ENCODE results near the gene PARD3B. TPM values are rescaled to one million over a fixed set of nuclear protein-coding genes. Genes with fewer than 3 reads are reported as not detected.
A peak's percentile ranks its signal among the peaks of the same experiment; 100 is the strongest.

The PARD3B gene
- total and polyA plus RNA-seq, 2 donors from 2014 or later, result 5.3 to 29.6 TPM

DNA sequence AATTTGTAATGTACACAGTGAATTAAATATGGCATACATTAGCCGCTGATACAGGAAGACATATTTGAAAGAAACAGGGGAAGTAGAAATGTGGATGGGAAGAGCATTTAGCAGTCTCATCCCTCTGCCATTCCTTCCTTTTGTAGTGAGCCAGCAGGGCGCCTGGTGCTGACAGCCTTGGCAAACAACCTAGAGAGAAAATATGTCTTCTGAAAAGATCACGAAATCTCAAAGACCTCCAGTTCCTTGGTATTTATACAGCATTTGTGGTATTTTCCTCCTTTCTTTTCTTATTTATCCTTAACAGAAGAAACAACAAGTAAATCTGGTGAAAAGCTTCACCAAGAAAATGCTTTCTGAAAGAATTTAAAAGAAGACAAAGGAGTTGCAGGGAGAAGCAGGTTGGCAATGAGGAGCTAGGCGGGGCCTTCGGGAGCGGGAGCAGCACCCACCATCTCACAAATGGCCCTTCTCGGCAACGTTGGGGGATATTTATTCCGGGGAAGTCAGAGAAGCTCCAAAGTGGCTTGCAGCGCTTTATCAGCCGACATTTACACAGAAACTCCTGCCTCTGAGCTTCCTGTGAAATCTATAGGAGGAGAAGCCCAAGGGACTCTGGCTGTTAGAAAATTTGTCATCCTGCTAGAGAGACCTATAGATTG is 731.0 kb downstream of the PARD3B start:
- FAIRE-seq, result no peak
- Histone ChIP-seq H3K9ac (ENCODE audit: low read length in 3 of 3) (no peak overlapping the region), H3K9me3 (ENCODE audit: control insufficient read depth in 2 of 3, insufficient read depth in 1 of 3, low read length in 3 of 3) (no peaks in the 10 kb centered on the region), H3K4me1 (ENCODE audit: control insufficient read depth in 2 of 3, insufficient read depth in 2 of 3, low read depth in 1 of 3, low read length in 3 of 3) (no peaks in the 10 kb centered on the region), H3K4me3 (ENCODE audit: low read length in 3 of 3) (no peak overlapping the region), H3K36me3 (ENCODE audit: control insufficient read depth in 2 of 3, insufficient read depth in 3 of 3, low read length in 3 of 3) (no peaks in the 10 kb centered on the region), H3K27me3 (ENCODE audit: control insufficient read depth, insufficient read depth, low read length) (no peaks in the 10 kb centered on the region), H3K27ac (ENCODE audit: low read depth in 2 of 2, low read length in 2 of 2) (no peak overlapping the region)
- DNase-seq, result no peak
- TF ChIP-seq, protein P1, sequence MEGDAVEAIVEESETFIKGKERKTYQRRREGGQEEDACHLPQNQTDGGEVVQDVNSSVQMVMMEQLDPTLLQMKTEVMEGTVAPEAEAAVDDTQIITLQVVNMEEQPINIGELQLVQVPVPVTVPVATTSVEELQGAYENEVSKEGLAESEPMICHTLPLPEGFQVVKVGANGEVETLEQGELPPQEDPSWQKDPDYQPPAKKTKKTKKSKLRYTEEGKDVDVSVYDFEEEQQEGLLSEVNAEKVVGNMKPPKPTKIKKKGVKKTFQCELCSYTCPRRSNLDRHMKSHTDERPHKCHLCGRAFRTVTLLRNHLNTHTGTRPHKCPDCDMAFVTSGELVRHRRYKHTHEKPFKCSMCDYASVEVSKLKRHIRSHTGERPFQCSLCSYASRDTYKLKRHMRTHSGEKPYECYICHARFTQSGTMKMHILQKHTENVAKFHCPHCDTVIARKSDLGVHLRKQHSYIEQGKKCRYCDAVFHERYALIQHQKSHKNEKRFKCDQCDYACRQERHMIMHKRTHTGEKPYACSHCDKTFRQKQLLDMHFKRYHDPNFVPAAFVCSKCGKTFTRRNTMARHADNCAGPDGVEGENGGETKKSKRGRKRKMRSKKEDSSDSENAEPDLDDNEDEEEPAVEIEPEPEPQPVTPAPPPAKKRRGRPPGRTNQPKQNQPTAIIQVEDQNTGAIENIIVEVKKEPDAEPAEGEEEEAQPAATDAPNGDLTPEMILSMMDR (IDR thresholded peaks at IDR 0.05; ENCODE audit: borderline replicate concordance, extremely low read depth, insufficient read depth), result no peak
- intact Hi-C loops (cut with DNase I), result no loop called here

DNA sequence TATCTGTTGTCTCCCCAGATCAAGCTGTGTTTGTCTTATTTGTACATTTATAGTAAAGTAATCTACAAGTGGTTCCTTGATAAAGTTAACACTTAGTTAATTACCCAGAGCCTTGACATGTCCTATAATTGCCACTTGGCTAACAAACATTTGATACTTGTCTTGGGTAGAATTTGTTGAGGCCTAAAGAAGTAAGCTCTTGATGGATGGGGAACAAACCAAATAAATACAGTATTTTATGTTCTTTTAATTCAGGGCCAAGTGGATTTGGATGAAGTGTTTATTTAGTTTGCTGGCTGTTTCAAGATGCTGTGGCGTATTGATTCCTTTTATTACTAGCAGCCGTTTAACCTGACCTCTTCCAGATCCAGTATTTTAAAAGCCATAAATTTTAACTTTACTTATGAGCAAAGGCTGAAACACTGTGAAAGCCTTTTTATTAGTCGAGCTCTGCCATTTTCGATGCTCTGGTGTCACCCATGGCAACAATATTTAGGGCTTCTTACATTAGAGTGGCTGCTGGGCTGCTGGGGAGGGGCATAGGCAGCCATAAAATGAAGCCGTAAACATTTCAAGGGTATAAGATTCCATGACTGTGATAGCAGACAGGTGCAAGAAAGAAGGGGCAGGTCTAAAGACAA is 735.4 kb downstream of the PARD3B start:
- no peak overlapping the region for H3K9ac ChIP-seq (ENCODE audit: low read length in 3 of 3)
- intact Hi-C loops (cut with DNase I), result no loop called here
- no peak for FAIRE-seq
- no peaks in the 10 kb centered on the region for H3K9me3 ChIP-seq (ENCODE audit: control insufficient read depth in 2 of 3, insufficient read depth in 1 of 3, low read length in 3 of 3)
- no peaks in the 10 kb centered on the region for H3K36me3 ChIP-seq (ENCODE audit: control insufficient read depth in 2 of 3, insufficient read depth in 3 of 3, low read length in 3 of 3)
- TF ChIP-seq, protein P1 (IDR thresholded peaks at IDR 0.05; ENCODE audit: borderline replicate concordance, extremely low read depth, insufficient read depth), result no peak
- H3K4me1 ChIP-seq (ENCODE audit: control insufficient read depth in 2 of 3, insufficient read depth in 2 of 3, low read depth in 1 of 3, low read length in 3 of 3), result no peaks in the 10 kb centered on the region
- H3K27me3 ChIP-seq (ENCODE audit: control insufficient read depth, insufficient read depth, low read length), result no peaks in the 10 kb centered on the region
- DNase-seq, result peak in 3 of 5 donors; percentile 31 to 72 (median 62)
- no peak overlapping the region for H3K27ac ChIP-seq (ENCODE audit: low read depth in 2 of 2, low read length in 2 of 2)
- no peak overlapping the region for H3K4me3 ChIP-seq (ENCODE audit: low read length in 3 of 3)

DNA sequence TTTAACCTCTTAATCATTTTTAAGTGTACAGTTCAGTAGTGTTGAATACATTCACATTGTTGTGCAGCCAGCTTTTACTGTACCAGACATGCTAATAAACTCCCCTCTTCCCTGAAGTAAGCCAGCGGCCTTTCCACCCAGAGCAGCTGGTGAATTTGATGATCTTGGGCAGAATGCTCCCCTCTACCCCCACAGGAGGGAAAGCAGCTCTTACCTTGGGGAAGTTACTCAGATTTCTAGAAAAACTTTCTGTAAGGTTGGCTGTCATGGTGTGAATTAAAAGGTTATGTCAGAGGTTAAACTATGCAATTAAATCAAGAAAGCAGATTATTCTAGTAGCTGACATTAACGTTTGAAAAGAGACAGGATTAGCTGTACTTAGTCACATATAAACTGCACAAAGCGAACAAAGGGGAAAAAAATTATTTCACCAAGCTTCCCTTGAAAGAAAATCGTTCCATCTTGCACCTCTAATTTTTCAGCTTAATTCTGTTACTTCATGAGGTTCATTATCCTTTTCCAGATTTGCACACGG is 738.5 kb downstream of the PARD3B start:
- intact Hi-C loops (cut with DNase I), result no loop called here
- FAIRE-seq (no peak), DNase-seq (peak in 4 of 5 donors; percentile 53 to 88 (median 69))
- Histone ChIP-seq H3K27me3 (ENCODE audit: control insufficient read depth, insufficient read depth, low read length) (no peaks in the 10 kb centered on the region), H3K4me1 (ENCODE audit: control insufficient read depth in 2 of 3, insufficient read depth in 2 of 3, low read depth in 1 of 3, low read length in 3 of 3) (no peaks in the 10 kb centered on the region), H3K27ac (ENCODE audit: low read depth in 2 of 2, low read length in 2 of 2) (no peak overlapping the region), H3K9ac (ENCODE audit: low read length in 3 of 3) (no peak overlapping the region), H3K9me3 (ENCODE audit: control insufficient read depth in 2 of 3, insufficient read depth in 1 of 3, low read length in 3 of 3) (no peaks in the 10 kb centered on the region), H3K36me3 (ENCODE audit: control insufficient read depth in 2 of 3, insufficient read depth in 3 of 3, low read length in 3 of 3) (no peaks in the 10 kb centered on the region), H3K4me3 (ENCODE audit: low read length in 3 of 3) (no peak overlapping the region)
- TF ChIP-seq, protein P1 (IDR thresholded peaks at IDR 0.05; ENCODE audit: borderline replicate concordance, extremely low read depth, insufficient read depth), result no peak
